ENCODE data around the gene ATF1.

DNA sequence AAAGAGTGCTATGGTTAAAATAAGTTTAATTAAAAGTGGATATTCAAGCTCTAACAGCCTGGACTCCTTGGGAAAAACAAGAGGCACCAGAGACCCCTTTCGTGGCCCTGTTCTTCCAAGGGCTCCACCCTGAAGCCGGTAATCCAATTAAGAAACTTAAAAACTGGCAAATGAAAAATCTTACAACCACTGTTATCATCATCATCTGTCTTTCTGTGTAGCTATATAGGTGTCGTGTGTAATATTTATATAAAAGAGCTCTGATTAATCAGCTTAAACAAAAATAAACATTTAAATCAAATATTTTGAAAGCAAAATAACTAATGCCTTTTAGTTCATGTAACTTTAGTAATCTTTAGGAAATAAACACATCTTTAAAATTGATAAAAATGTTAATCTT, 4.5 kb downstream of the ATF1 start:
- TF ChIP-seq, protein P1, sequence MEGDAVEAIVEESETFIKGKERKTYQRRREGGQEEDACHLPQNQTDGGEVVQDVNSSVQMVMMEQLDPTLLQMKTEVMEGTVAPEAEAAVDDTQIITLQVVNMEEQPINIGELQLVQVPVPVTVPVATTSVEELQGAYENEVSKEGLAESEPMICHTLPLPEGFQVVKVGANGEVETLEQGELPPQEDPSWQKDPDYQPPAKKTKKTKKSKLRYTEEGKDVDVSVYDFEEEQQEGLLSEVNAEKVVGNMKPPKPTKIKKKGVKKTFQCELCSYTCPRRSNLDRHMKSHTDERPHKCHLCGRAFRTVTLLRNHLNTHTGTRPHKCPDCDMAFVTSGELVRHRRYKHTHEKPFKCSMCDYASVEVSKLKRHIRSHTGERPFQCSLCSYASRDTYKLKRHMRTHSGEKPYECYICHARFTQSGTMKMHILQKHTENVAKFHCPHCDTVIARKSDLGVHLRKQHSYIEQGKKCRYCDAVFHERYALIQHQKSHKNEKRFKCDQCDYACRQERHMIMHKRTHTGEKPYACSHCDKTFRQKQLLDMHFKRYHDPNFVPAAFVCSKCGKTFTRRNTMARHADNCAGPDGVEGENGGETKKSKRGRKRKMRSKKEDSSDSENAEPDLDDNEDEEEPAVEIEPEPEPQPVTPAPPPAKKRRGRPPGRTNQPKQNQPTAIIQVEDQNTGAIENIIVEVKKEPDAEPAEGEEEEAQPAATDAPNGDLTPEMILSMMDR (IDR thresholded peaks at IDR 0.05): no peak
- TF ChIP-seq POLR2A (IDR thresholded peaks at IDR 0.05): no peak
